Caco-2 (cell line): Measurements from ENCODE around the gene SBF2. TPM values are rescaled to one million over a fixed set of nuclear protein-coding genes. Genes with fewer than 3 reads are reported as not detected.
"Not testable (repeated sequence)": the region's sequence is repeated elsewhere in the genome, so short reads cannot be mapped to it uniquely, and the experiment has no call there.

Experiments
- BruUV-seq: library from RNA; stranded (reverse); fragments of 400-500 nt; replicated peaks from 2 replicates; lab custom pipeline; 2021; lab: Mats Ljungman, UMichigan
- CTCF ChIA-PET: fragments of 300-600 bp; sonication (Branson Sonifier 250); formaldehyde crosslinking; loops from one replicate; lab custom pipeline; 2022; ENCODE audit warnings: antibody characterized with exemption; lab: Charles Lee
- POLR2A ChIA-PET: fragments of 300-600 bp; sonication (Branson Sonifier 250); formaldehyde crosslinking; loops from one replicate; lab custom pipeline; 2022; ENCODE audit warnings: antibody characterized with exemption; lab: Charles Lee
- DNase-seq, 2 experiments: peaks; one replicate each; pipeline versions ENCODE4 v3.0.0 to v3.0.0-alpha.2; 2020 to 2022
- H3K27me3 ChIP-seq: replicated peaks from 2 replicates; pipeline ENCODE4 v1.6.0; 2011; ENCODE audit warnings: low read length; ENCODE audit not compliant: control insufficient read depth, insufficient read depth
- H3K36me3 ChIP-seq: 2 replicates; pipeline ENCODE4 v1.5.1; 2011; ENCODE audit warnings: low read length; ENCODE audit not compliant: control insufficient read depth, insufficient read depth
- H3K4me1 ChIP-seq: fragments of 250-450 bp; sonication (Bioruptor Pico); 2 replicates; pipeline ENCODE4 v1.5.1; 2020; ENCODE audit warnings: mild to moderate bottlenecking
- H3K4me3 ChIP-seq: 2 replicates; pipeline ENCODE4 v1.5.1; 2011; ENCODE audit warnings: low read depth, mild to moderate bottlenecking, control low read depth, low read length
- H3K9me3 ChIP-seq: fragments of 250-450 bp; sonication (Bioruptor Pico); 2 replicates; pipeline ENCODE4 v1.5.1; 2020; ENCODE audit warnings: mild to moderate bottlenecking, moderate library complexity
- H3K27ac Mint-ChIP-seq: one replicate; pipeline ENCODE4 v1.8.0; 2022; ENCODE audit warnings: mixed read lengths; ENCODE audit not compliant: unreplicated experiment
- H3K27me3 Mint-ChIP-seq: one replicate; pipeline ENCODE4 v1.8.0; 2022; ENCODE audit warnings: mixed read lengths; ENCODE audit not compliant: insufficient read depth, unreplicated experiment
- H3K36me3 Mint-ChIP-seq: one replicate; pipeline ENCODE4 v1.8.0; 2022; ENCODE audit warnings: mild to moderate bottlenecking, mixed read lengths; ENCODE audit not compliant: insufficient read depth, unreplicated experiment
- H3K4me1 Mint-ChIP-seq: one replicate; pipeline ENCODE4 v1.8.0; 2022; ENCODE audit warnings: low read depth, mixed read lengths; ENCODE audit not compliant: unreplicated experiment
- H3K4me3 Mint-ChIP-seq: one replicate; pipeline ENCODE4 v1.8.0; 2022; ENCODE audit warnings: mild to moderate bottlenecking, moderate library complexity, mixed read lengths; ENCODE audit not compliant: unreplicated experiment
- H3K9me3 Mint-ChIP-seq: one replicate; pipeline ENCODE4 v1.8.0; 2022; ENCODE audit warnings: mixed read lengths; ENCODE audit not compliant: unreplicated experiment
- intact Hi-C: fragments of 100-400 bp; cut with micrococcal nuclease; formaldehyde crosslinking; loops from one replicate; pipeline ENCODE4 v1.10.0; 2022; ENCODE audit not compliant: unreplicated experiment
- total RNA-seq: library from RNA; stranded (reverse); gene quantifications from 2 replicates; pipeline ENCODE4 v1.2.3, GENCODE V29; 2022
- TF ChIP-seq, protein P1 (sequence below), 2 experiments: fragments of 200-600 bp in 1 of 2; IDR thresholded peaks; 1 replicate in 1 of 2; 2 replicates in 1 of 2; pipeline versions ENCODE4 v1.5.1 to v1.8.0; 2011 to 2022; ENCODE audit warnings: antibody characterized with exemption in 1 of 2, control low read depth in 1 of 2, inconsistent platforms in 1 of 2, low read depth in 1 of 2, low read length in 1 of 2, mild to moderate bottlenecking in 1 of 2, moderate library complexity in 1 of 2; ENCODE audit not compliant: insufficient read depth in 1 of 2, severe bottlenecking in 1 of 2, unreplicated experiment in 1 of 2

Gene SBF2
- total RNA-seq, 1 experiment from 2014 or later = 72.2 TPM

DNA sequence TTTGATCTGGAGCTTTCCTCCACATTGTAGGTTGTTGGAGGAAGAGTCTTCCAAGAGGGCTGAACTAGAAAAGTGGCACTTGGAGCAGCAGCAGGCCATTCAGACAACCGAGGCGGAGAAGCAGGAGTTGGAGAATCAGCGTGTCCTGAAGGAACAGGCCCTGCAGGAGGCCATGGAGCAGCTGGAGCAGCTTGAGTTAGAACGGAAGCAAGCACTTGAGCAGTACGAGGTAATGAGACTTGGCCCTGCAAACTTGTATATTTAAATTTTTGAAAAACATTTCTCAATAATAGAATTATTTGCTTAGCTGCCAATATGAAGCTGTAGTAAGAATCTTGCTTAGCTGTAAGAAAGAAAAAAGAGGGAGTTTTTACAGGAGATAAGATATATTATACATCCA, 546.2 kb downstream of the SBF2 start:
- CTCF ChIA-PET = interaction anchor here (1.0 to 3.3 kb wide), 8 partner anchors 8 to 287 kb away, joined by 3 to 17 read pairs (median 3); partner anchors contain the start of gene ZNF143
- no peaks in the 10 kb centered on the region for H3K4me1 ChIP-seq
- BruUV-seq = no TSS peak

DNA sequence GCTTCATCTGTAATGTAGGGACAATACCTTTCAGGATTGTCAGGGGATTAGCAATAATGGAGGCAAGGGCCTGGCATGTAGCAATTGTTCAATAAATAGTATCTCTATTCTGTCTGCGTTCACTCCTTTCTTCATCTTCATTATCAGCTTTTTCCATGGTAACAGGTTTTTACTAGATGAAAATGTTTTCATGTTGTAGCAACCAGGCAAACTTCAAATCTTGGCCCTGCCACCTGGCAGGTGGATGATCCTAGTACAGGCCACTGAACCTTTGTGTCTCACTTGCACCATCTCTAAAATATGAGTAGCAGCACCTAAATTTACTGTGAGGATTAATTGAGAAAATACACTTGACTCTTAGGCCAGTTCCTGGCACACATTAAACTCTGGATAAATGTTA, 546.8 kb downstream of the SBF2 start:
- intact Hi-C loops = no loop called here
- ChIA-PET CTCF (interaction anchor here (1.6 to 3.3 kb wide), 2 partner anchors 11 to 134 kb away, joined by 3 to 17 read pairs; no protein-coding TSS in a partner anchor), POLR2A (no interaction called here)
- no peak for DNase-seq
- Histone ChIP-seq H3K9me3 (0 out of 2 replicates have a peak, but pooled peaks cover under 1% of the 10 kb centered on the region), H3K4me3 (no peak overlapping the region), H3K27me3 (no peaks in the 10 kb centered on the region), H3K36me3 (peaks cover 3% of the 10 kb centered on the region), H3K4me1 (no peaks in the 10 kb centered on the region)
- Mint-ChIP-seq H3K4me1 (peaks cover 6% of the 10 kb centered on the region), H3K9me3 (no peaks in the 10 kb centered on the region), H3K27ac (no peak overlapping the region), H3K4me3 (no peak overlapping the region), H3K36me3 (peaks cover 55% of the 10 kb centered on the region), H3K27me3 (no peaks in the 10 kb centered on the region)
- TF ChIP-seq, protein P1, sequence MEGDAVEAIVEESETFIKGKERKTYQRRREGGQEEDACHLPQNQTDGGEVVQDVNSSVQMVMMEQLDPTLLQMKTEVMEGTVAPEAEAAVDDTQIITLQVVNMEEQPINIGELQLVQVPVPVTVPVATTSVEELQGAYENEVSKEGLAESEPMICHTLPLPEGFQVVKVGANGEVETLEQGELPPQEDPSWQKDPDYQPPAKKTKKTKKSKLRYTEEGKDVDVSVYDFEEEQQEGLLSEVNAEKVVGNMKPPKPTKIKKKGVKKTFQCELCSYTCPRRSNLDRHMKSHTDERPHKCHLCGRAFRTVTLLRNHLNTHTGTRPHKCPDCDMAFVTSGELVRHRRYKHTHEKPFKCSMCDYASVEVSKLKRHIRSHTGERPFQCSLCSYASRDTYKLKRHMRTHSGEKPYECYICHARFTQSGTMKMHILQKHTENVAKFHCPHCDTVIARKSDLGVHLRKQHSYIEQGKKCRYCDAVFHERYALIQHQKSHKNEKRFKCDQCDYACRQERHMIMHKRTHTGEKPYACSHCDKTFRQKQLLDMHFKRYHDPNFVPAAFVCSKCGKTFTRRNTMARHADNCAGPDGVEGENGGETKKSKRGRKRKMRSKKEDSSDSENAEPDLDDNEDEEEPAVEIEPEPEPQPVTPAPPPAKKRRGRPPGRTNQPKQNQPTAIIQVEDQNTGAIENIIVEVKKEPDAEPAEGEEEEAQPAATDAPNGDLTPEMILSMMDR (IDR thresholded peaks at IDR 0.05; ENCODE audit: insufficient read depth in 1 of 2, low read depth in 1 of 2, low read length in 1 of 2, severe bottlenecking in 1 of 2, unreplicated experiment in 1 of 2) = no peak
- BruUV-seq = no TSS peak

More for the DNA sequence above, 546.2 kb downstream of the SBF2 start:
- Histone ChIP-seq H3K9me3 (0 out of 2 replicates have a peak, but pooled peaks cover 3% of the 10 kb centered on the region), H3K4me3 (no peak overlapping the region), H3K36me3 (peaks cover 3% of the 10 kb centered on the region), H3K27me3 (no peaks in the 10 kb centered on the region)
- no peak overlapping the region for H3K27ac Mint-ChIP-seq
- POLR2A ChIA-PET = no interaction called here
- H3K4me1 Mint-ChIP-seq = peaks cover 6% of the 10 kb centered on the region
- H3K36me3 Mint-ChIP-seq = peaks cover 51% of the 10 kb centered on the region
- intact Hi-C loops = loop anchor here (1.0 kb wide), 2 partner anchors 84 to 134 kb away; partner anchors contain the start of gene SWAP70
- no peak overlapping the region for H3K4me3 Mint-ChIP-seq
- DNase-seq = no peak
- TF ChIP-seq, protein P1 (IDR thresholded peaks at IDR 0.05; ENCODE audit: insufficient read depth in 1 of 2, low read depth in 1 of 2, low read length in 1 of 2, severe bottlenecking in 1 of 2, unreplicated experiment in 1 of 2) = no peak
- H3K27me3 Mint-ChIP-seq = no peaks in the 10 kb centered on the region
- H3K9me3 Mint-ChIP-seq = no peaks in the 10 kb centered on the region

DNA sequence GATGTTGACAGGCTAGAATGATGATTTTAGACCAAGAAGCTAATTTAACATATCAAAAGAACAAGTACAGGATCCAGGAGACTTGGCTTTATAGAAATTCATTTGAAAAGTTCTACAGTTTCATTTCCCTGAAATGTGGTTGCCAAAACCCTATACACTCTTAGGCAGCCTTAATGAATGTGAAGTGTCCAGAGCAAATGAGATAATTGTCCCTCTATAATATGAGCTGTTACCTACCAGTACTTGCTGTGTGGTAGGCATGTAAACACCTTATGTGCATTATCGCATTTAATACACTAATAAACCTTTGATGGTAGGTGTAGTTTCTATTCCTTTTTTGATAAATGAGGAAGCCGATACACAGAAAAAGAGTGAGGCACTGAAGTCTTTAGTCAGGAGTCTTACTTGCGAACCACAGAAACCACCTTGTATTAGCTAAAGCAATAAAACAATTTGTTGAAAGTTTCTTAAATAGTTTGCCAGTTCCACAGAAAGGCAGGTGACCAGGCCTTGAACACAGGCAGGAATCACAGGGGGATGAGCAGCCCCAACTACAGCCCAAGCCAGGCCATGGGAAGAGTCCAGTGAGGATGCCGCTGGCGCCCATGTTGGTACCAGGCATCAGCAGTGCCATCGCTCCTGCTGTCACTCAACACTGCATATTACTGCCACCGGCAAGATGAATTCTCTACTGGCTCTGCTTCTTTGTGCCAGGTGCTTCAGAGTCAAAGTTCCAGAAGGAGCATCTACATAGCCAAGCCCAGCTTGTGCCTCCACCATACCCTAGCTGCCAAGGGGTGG, 548.4 kb downstream of the SBF2 start:
- Mint-ChIP-seq H3K9me3 (no peaks in the 10 kb centered on the region), H3K4me1 (peaks cover 12% of the 10 kb centered on the region), H3K36me3 (peaks cover 69% of the 10 kb centered on the region), H3K27ac (no peak overlapping the region), H3K4me3 (no peak overlapping the region), H3K27me3 (no peaks in the 10 kb centered on the region)
- no peak for DNase-seq
- Histone ChIP-seq H3K4me3 (no peak overlapping the region), H3K36me3 (peaks cover 3% of the 10 kb centered on the region), H3K9me3 (no peaks in the 10 kb centered on the region), H3K27me3 (no peaks in the 10 kb centered on the region), H3K4me1 (peaks cover 9% of the 10 kb centered on the region)
- TF ChIP-seq, protein P1 (IDR thresholded peaks at IDR 0.05; ENCODE audit: insufficient read depth in 1 of 2, low read depth in 1 of 2, low read length in 1 of 2, severe bottlenecking in 1 of 2, unreplicated experiment in 1 of 2) = no peak
- ChIA-PET CTCF (no interaction called here), POLR2A (no interaction called here)
- intact Hi-C loops = no loop called here
- BruUV-seq = no TSS peak

DNA sequence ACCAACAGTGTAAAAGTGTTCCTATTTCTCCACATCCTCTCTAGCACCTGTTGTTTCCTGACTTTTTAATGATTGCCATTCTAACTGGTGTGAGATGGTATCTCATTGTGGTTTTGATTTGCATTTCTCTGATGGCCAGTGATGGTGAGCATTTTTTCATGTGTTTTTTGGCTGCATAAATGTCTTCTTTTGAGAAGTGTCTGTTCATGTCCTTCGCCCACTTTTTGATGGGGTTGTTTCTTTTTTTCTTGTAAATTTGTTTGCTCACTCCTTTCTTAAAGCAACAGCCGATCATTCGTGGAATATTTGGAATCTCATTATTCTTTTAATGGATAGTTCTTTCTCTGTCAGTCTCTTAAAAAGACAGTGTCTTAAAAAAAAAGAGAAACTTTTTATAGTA, 550.5 kb downstream of the SBF2 start:
- H3K4me3 Mint-ChIP-seq, H3K9me3 Mint-ChIP-seq, H3K27me3 Mint-ChIP-seq, BruUV-seq, POLR2A ChIA-PET, H3K27ac Mint-ChIP-seq, intact Hi-C loops, CTCF ChIA-PET, H3K9me3 ChIP-seq, H3K4me3 ChIP-seq, H3K27me3 ChIP-seq, H3K36me3 ChIP-seq, DNase-seq: not testable (repeated sequence)
- H3K4me1 Mint-ChIP-seq = peaks cover 26% of the 10 kb centered on the region
- H3K36me3 Mint-ChIP-seq = peaks cover 62% of the 10 kb centered on the region
- peaks cover 27% of the 10 kb centered on the region for H3K4me1 ChIP-seq
